Osteocyte (in vitro differentiated cells): ENCODE measurements around the gene MTA1. TPM values are rescaled to one million over a fixed set of nuclear protein-coding genes. Genes with fewer than 3 reads are reported as not detected.

Experiments
- DNase-seq: peaks from one replicate; pipeline ENCODE4 v3.0.0; 2021; ENCODE audit warnings: mixed read lengths; ENCODE audit not compliant: unreplicated experiment; ENCODE audit errors: extremely low spot score
- H3K27ac Mint-ChIP-seq: one replicate; pipeline ENCODE4 v1.8.0; 2021; ENCODE audit warnings: mild to moderate bottlenecking, mixed read lengths; ENCODE audit not compliant: unreplicated experiment
- H3K27me3 Mint-ChIP-seq: one replicate; pipeline ENCODE4 v1.8.0; 2021; ENCODE audit warnings: mixed read lengths; ENCODE audit not compliant: unreplicated experiment
- H3K36me3 Mint-ChIP-seq: one replicate; pipeline ENCODE4 v1.8.0; 2021; ENCODE audit warnings: mixed read lengths; ENCODE audit not compliant: unreplicated experiment
- H3K4me1 Mint-ChIP-seq: one replicate; pipeline ENCODE4 v1.8.0; 2021; ENCODE audit warnings: mixed read lengths; ENCODE audit not compliant: unreplicated experiment
- H3K4me3 Mint-ChIP-seq: one replicate; pipeline ENCODE4 v1.8.0; 2021; ENCODE audit warnings: mild to moderate bottlenecking, moderate library complexity, mixed read lengths; ENCODE audit not compliant: unreplicated experiment
- H3K9me3 Mint-ChIP-seq: one replicate; pipeline ENCODE4 v1.8.0; 2021; ENCODE audit warnings: mixed read lengths; ENCODE audit not compliant: unreplicated experiment
- total RNA-seq: library from RNA; stranded (reverse); gene quantifications from 2 replicates; pipeline ENCODE4 v1.2.1, GENCODE V29; 2021
- TF ChIP-seq, protein P1 (sequence below): fragments of 200-600 bp; sonication (generic); IDR thresholded peaks from 2 replicates; pipeline ENCODE4 v1.5.0; 2021; ENCODE audit warnings: antibody characterized with exemption, mild to moderate bottlenecking, moderate library complexity

The MTA1 gene
- total RNA-seq, 1 donor from 2014 or later, result 132 TPM

DNA sequence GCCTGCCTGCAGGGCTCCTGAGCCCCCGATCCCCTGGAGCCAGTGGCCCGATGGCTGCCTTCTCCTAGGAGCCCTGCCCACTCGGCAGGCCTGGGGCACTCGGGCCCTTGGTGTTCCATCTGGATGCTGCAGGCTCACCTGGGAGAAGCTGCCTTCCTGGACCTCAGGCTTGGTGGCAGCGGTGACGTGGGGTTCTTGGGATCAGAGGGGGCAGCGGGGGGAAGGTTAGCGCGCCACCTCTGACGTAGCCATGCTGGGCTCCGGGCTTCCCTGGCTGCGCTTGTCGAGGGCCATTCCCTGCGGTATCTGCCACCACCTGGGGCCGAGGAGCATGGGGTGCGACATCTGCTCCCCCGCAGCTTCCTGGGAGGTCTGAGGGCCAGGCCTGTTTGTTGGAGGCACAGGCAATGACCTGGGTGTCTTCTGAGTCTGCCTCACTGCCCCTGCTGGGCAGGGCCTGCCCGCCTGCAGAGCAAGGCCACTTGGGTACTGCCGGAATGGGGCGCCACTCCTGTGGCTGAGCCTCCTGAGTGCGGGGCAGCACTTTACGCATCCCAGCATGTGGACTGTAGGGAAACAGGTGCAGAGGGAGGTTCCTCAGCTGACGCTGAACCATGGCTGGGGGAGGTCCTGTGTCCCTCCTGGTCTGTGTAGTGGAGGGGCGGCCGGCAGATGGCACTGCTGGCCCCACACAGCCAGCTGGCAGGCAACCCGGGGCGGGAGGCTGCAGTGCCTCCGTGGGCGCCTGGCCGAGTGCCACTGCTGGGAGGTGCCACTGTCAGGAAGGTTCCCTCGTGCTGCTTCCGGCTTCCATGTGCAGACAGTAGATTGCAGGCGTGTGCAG, 20.3 kb downstream of the MTA1 start:
- no peak overlapping the region for H3K27ac Mint-ChIP-seq
- peaks cover 10% of the 10 kb centered on the region for H3K9me3 Mint-ChIP-seq
- H3K4me1 Mint-ChIP-seq, result peaks cover 3% of the 10 kb centered on the region
- H3K36me3 Mint-ChIP-seq, result peaks cover 14% of the 10 kb centered on the region
- TF ChIP-seq, protein P1, sequence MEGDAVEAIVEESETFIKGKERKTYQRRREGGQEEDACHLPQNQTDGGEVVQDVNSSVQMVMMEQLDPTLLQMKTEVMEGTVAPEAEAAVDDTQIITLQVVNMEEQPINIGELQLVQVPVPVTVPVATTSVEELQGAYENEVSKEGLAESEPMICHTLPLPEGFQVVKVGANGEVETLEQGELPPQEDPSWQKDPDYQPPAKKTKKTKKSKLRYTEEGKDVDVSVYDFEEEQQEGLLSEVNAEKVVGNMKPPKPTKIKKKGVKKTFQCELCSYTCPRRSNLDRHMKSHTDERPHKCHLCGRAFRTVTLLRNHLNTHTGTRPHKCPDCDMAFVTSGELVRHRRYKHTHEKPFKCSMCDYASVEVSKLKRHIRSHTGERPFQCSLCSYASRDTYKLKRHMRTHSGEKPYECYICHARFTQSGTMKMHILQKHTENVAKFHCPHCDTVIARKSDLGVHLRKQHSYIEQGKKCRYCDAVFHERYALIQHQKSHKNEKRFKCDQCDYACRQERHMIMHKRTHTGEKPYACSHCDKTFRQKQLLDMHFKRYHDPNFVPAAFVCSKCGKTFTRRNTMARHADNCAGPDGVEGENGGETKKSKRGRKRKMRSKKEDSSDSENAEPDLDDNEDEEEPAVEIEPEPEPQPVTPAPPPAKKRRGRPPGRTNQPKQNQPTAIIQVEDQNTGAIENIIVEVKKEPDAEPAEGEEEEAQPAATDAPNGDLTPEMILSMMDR, result no peak
- H3K4me3 Mint-ChIP-seq, result no peak overlapping the region
- no peak for DNase-seq
- H3K27me3 Mint-ChIP-seq, result no peaks in the 10 kb centered on the region

DNA sequence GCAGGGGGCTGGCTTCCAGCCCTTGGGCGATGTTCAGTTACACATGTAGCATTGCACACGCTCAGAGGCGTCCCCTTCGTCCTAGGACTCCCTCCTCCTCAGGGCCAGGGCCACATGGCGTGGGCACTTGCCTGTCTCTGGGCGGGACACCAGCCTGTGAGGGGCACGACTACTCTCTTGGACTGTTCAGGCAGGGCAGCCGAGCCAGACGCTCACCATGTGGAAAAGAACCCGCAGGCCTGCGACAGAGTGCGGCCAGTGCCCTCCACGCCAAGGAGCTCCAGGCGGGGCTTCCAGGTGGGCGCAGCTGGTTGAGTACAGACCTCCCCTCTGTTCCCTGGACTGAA, 20.9 kb downstream of the MTA1 start:
- DNase-seq, result no peak
- Mint-ChIP-seq H3K27me3 (no peaks in the 10 kb centered on the region), H3K4me1 (peaks cover 2% of the 10 kb centered on the region), H3K9me3 (peaks cover 6% of the 10 kb centered on the region), H3K36me3 (peaks cover 11% of the 10 kb centered on the region), H3K4me3 (no peak overlapping the region), H3K27ac (no peak overlapping the region)
- TF ChIP-seq, protein P1, result no peak

GRCh38 chr14:105440992-105441391, 21.4 kb downstream of the MTA1 start:
- no peak for DNase-seq
- Mint-ChIP-seq H3K36me3 (peaks cover 8% of the 10 kb centered on the region), H3K4me1 (peaks cover 2% of the 10 kb centered on the region), H3K4me3 (no peak overlapping the region), H3K27ac (no peak overlapping the region), H3K9me3 (peaks cover 3% of the 10 kb centered on the region), H3K27me3 (no peaks in the 10 kb centered on the region)
- TF ChIP-seq, protein P1, result no peak

DNA sequence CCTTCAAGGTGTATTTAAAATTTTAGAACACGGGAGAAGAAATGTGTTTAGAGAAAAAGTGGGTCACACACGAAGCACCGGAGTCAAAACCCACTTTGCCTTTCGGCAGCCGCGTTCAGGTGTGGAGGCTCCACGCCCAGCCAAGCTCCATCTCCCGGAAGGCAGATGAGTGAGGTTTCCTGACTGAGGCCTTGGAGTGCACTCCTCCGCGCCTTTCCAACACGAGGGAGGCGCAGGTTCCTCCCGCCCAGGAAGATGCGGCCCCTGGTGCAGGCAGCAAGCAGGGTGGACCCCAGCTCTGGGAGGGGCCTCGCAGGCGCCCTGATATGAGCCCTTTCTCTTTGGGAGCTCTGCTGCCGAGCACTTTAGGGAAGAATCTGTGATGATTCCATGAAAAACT, 22.5 kb downstream of the MTA1 start:
- Mint-ChIP-seq H3K36me3 (peaks cover 8% of the 10 kb centered on the region), H3K4me1 (no peaks in the 10 kb centered on the region), H3K27me3 (no peaks in the 10 kb centered on the region), H3K27ac (no peak overlapping the region), H3K9me3 (no peaks in the 10 kb centered on the region), H3K4me3 (no peak overlapping the region)
- DNase-seq, result no peak
- TF ChIP-seq, protein P1, result no peak

DNA sequence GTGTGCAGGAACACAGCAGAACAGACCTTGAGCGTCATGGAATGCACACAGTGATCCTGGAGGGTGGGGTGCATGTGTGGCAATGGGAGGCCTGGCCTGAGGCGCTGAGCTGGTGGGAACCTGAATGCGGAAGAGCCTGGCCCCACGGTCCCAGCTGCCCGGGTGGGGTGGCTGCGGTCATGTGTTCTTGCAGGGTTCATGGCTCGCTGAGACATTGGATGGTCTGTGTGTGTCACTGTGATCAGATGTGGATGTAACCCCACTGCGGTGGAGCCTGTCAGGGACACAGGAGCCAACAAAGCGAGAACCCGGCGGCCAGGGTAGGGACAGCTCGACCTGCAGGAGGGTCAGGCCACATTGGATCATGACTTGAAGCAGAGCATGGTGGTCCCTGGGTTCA, 23.2 kb downstream of the MTA1 start:
- Mint-ChIP-seq H3K36me3 (peaks cover 8% of the 10 kb centered on the region), H3K4me3 (no peak overlapping the region), H3K27me3 (no peaks in the 10 kb centered on the region), H3K27ac (no peak overlapping the region), H3K9me3 (no peaks in the 10 kb centered on the region), H3K4me1 (no peaks in the 10 kb centered on the region)
- TF ChIP-seq, protein P1, result no peak
- no peak for DNase-seq
